Measurements from ENCODE around the gene PAPSS1. TPM values are rescaled to one million over a fixed set of nuclear protein-coding genes. Genes with fewer than 3 reads are reported as not detected.

The PAPSS1 gene
- total RNA-seq, 6 experiments from 2014 or later: 55.5 to 64.7 (median 62.9) TPM

DNA sequence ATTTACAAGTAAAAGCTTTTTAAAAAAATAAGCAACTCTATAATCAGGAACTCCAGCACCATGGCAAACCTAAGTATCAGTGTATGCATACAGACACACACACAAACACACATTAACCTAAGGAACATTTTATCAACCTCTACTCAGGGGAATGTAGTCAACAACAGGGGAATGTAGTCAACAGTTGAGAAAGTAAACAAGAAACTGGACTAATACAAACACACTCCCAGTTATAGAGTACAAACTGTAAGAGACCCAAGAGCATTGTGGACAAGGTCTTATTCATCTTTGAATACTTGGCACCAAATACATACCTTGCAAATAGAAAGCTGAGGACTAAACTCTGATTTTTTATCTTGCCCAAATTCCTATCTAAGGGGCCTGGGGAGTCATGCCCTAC, 36.2 kb downstream of the PAPSS1 start:
- H3K4me3 Mint-ChIP-seq: no peak overlapping the region
- H3K9me3 Mint-ChIP-seq: no peaks in the 10 kb centered on the region
- H3K36me3 Mint-ChIP-seq (ENCODE audit: low read depth): no peaks in the 10 kb centered on the region; the same call in 1 of the 2 replicates
- H3K27me3 Mint-ChIP-seq (ENCODE audit: insufficient read depth): no peaks in the 10 kb centered on the region
- H3K27ac Mint-ChIP-seq: no peak overlapping the region
- no peak for TF ChIP-seq CTCF (IDR thresholded peaks at IDR 0.05)
- no peak for DNase-seq
- H3K4me1 Mint-ChIP-seq (ENCODE audit: low read depth): no peaks in the 10 kb centered on the region; the same call in 1 of the 2 replicates

GRCh38 chr4:107682306-107682705, 37.7 kb downstream of the PAPSS1 start:
- no peaks in the 10 kb centered on the region; the same call in 1 of the 2 replicates for H3K27me3 Mint-ChIP-seq (ENCODE audit: insufficient read depth)
- H3K36me3 Mint-ChIP-seq (ENCODE audit: low read depth): peaks cover 11% of the 10 kb centered on the region
- no peak overlapping the region for H3K27ac Mint-ChIP-seq
- DNase-seq: no peak
- H3K4me3 Mint-ChIP-seq: no peak overlapping the region
- no peaks in the 10 kb centered on the region; the same call in 1 of the 2 replicates for H3K4me1 Mint-ChIP-seq (ENCODE audit: low read depth)
- no peak for TF ChIP-seq CTCF (IDR thresholded peaks at IDR 0.05)
- no peaks in the 10 kb centered on the region for H3K9me3 Mint-ChIP-seq

GRCh38 chr4:107669068-107669467, 51.0 kb downstream of the PAPSS1 start:
- Mint-ChIP-seq H3K4me3 (no peak overlapping the region), H3K36me3 (ENCODE audit: low read depth) (peaks cover 8% of the 10 kb centered on the region; the same call in 1 of the 2 replicates), H3K9me3 (no peaks in the 10 kb centered on the region), H3K27me3 (ENCODE audit: insufficient read depth) (peaks cover 2% of the 10 kb centered on the region; the same call in 1 of the 2 replicates), H3K27ac (no peak overlapping the region), H3K4me1 (ENCODE audit: low read depth) (peaks cover 23% of the 10 kb centered on the region)
- no peak for TF ChIP-seq CTCF (IDR thresholded peaks at IDR 0.05)
- no peak for DNase-seq

DNA sequence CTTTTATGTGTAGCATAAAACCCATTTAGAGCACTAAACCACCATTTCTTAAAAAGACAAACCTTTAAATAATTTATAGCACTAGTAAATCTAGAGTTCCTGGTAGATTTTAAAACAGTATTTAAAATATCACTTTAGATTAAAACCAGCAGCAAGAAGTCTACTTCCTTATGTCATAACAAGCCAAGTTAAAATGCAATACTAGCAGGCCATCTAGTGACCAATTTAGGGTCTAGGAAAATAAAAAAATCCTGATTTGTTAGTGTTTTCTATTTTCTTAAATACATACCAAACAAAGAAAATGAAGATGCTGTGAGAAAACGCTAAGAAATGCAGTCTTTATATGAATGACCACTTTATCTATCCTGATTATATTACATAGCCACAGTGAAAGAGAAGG, 53.9 kb downstream of the PAPSS1 start:
- no peaks in the 10 kb centered on the region for H3K9me3 Mint-ChIP-seq
- 0 out of 2 replicates have a peak overlapping the region, but pooled peaks have one; percentile 22 for H3K27ac Mint-ChIP-seq
- TF ChIP-seq CTCF (IDR thresholded peaks at IDR 0.05): peak; percentile 72
- DNase-seq: peak; percentile 36
- peaks cover 23% of the 10 kb centered on the region for H3K4me1 Mint-ChIP-seq (ENCODE audit: low read depth)
- H3K4me3 Mint-ChIP-seq: no peak overlapping the region
- H3K36me3 Mint-ChIP-seq (ENCODE audit: low read depth): no peaks in the 10 kb centered on the region
- peaks cover 2% of the 10 kb centered on the region; the same call in 1 of the 2 replicates for H3K27me3 Mint-ChIP-seq (ENCODE audit: insufficient read depth)

DNA sequence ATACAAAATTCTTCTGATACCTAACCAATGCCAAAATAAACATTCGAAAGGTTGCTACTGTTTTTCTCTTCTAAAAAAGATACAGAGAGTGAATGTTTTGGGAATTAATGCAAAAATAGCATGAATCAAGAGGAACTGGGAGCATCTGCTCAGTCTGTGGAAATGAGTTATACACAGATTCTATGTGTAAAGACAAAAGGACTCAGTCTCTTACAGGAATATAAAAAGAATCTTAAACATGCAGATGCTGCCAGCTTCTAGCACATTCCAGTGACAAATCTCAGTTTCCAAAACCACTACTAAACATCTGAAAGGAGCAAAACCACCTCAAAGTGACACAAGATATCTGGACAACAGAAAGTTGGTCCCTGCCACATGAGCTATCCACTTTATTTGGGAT, 55.0 kb downstream of the PAPSS1 start:
- no peaks in the 10 kb centered on the region for H3K36me3 Mint-ChIP-seq (ENCODE audit: low read depth)
- H3K9me3 Mint-ChIP-seq: no peaks in the 10 kb centered on the region
- TF ChIP-seq CTCF (IDR thresholded peaks at IDR 0.05): no peak
- no peak overlapping the region for H3K4me3 Mint-ChIP-seq
- H3K27ac Mint-ChIP-seq: 0 out of 2 replicates have a peak overlapping the region, but pooled peaks have one; percentile 15
- DNase-seq: no peak
- H3K27me3 Mint-ChIP-seq (ENCODE audit: insufficient read depth): peaks cover 2% of the 10 kb centered on the region; the same call in 1 of the 2 replicates
- H3K4me1 Mint-ChIP-seq (ENCODE audit: low read depth): peaks cover 23% of the 10 kb centered on the region

Data from HFFc6 (cell line).